Ectodermal cell (in vitro differentiated cells): ENCODE results near the gene DRG1. TPM values are rescaled to one million over a fixed set of nuclear protein-coding genes. Genes with fewer than 3 reads are reported as not detected.

ENCODE experiments used
- H3K27ac ChIP-seq: 2 replicates; pipeline ENCODE4 v1.7.0; 2013; ENCODE audit warnings: mild to moderate bottlenecking, low read depth, low read length; ENCODE audit not compliant: insufficient read depth, poor library complexity, severe bottlenecking
- H3K27me3 ChIP-seq: 2 replicates; pipeline ENCODE4 v1.7.0; 2013; ENCODE audit warnings: mild to moderate bottlenecking, low read length; ENCODE audit not compliant: insufficient read depth, control insufficient read depth, poor library complexity, severe bottlenecking
- H3K36me3 ChIP-seq: one replicate; pipeline ENCODE4 v1.7.0; 2013; ENCODE audit warnings: low read length; ENCODE audit not compliant: control insufficient read depth, insufficient read depth
- H3K4me1 ChIP-seq: one replicate; pipeline ENCODE4 v1.7.0; 2013; ENCODE audit warnings: low read length; ENCODE audit not compliant: control insufficient read depth, insufficient read depth
- H3K4me3 ChIP-seq: 2 replicates; pipeline ENCODE4 v1.7.0; 2013; ENCODE audit warnings: low read depth, low read length, control low read depth; ENCODE audit not compliant: insufficient read depth
- H3K9me3 ChIP-seq: 2 replicates; pipeline ENCODE4 v1.7.0; 2013; ENCODE audit warnings: mild to moderate bottlenecking, low read length, moderate library complexity; ENCODE audit not compliant: control insufficient read depth
- WGBS, 2 experiments: methylation state at CpG; one replicate each; pipeline ENCODE4 v1.1.7; 2013; ENCODE audit warnings: missing lambda C conversion rate in 2 of 2; 5-methylcytosine and 5-hydroxymethylcytosine counted together
- polyA plus RNA-seq, 4 experiments: library from polyadenylated mRNA; stranded (reverse); fragments of 50-300 nt; gene quantifications; one replicate each; pipeline ENCODE4 v1.2.3, GENCODE V29; 2013

The DRG1 gene
- 72.1 TPM for polyA plus RNA-seq (2013, experiment 1 of 4)
- 90.5 TPM for polyA plus RNA-seq (2013, experiment 2 of 4)
- polyA plus RNA-seq (2013, experiment 3 of 4), result 69.1 TPM
- 79.4 TPM for polyA plus RNA-seq (2013, experiment 4 of 4)

DNA sequence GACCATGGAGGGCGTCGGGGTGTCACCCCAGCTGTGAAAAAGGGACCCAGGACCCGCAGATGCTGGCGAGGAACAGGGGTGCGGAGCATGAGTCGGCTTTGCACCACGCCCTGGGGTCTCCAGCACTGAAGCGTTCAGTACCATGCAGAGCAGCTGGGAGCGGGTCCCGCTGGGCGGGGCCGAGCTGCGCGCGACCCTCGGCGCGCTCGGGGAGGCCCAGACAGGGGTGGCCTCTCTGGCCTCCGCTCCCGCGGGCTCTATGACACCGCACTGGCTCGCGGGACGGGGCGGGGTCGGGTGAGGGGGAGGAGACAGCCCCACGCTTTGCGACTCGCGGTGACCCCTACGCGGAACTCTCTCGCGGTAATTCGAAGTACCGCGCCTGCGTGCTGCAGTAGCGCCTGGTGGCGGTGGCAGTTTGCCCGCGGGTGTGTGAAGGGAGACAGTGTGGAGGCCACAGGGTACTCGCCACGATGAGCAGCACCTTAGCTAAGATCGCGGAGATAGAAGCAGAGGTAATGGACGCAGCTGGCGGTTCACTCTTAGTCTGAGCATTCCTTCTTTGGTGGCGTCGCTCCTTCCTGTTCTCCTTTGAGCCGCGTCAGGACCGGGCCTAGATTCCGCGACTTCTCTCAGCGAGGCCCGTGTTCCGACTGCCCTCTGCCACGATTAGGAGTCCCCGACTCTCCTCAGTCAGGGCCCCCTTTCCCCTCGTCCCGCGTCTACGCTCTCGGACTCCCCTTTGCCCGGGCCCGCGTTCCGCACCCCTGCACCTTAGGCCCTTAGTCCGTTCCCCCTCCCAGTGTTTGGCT, at the start of gene DRG1:
Gene DRG1, plus strand, starts transcription at position 394 of the 812 bp plus-strand sequence. Its CDS starts 80 bp downstream, at position 474.
- no peaks in the 10 kb centered on the region for H3K27me3 ChIP-seq
- H3K4me1 ChIP-seq, result no peaks in the 10 kb centered on the region
- H3K4me3 ChIP-seq, result peak within 1 kb of the TSS; percentile 97
- 0% methylated on average over 72 of the region's 72 CpGs for WGBS, 2 experiments
- peak within 1 kb of the TSS; percentile 77 for H3K27ac ChIP-seq
- peaks cover 9% of the 10 kb centered on the region for H3K36me3 ChIP-seq
- H3K9me3 ChIP-seq, result no peaks in the 10 kb centered on the region

DNA sequence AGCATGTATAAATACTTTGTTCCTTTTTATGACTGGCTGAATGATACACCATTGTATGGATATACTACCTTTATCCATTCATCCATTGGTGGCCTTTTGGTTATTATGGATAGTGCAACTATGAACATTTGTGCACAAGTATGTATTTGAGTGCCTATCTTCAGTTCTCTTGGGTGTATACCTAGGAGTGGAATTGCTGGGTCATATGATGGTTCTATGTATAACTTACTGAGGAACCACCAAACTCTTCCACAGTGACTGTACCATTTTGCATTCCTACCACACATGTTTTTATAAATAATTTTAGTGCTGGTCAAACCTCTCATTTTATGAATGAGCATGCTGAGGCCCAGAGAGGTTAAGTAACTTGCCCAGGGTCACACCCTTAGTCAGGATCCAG, 49.4 kb upstream of the DRG1 start:
- Histone ChIP-seq H3K4me1 (no peaks in the 10 kb centered on the region), H3K4me3 (no peak overlapping the region), H3K27ac (no peak overlapping the region), H3K36me3 (no peaks in the 10 kb centered on the region), H3K27me3 (no peaks in the 10 kb centered on the region), H3K9me3 (no peaks in the 10 kb centered on the region)

DNA sequence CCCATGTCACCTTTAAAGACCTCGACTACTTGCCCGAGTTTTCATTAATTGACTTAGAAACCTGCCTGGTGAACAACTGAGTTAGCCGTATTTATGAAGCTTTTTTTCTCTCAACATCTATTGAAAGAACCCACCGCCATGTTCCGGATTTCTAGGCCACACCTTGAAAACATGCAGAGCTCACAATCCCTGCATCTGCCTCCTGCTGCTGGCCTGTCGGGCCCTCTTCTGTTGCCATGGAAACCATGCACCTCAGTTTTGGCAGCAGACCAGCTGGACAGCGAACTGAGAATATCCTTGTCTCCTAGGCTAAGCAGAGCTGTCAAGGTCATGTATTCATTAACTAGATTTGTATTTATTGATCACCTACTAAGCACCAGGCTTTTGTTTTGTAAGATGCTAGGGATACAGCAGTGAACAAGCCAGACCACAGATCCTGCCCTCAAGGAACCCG, 49.0 kb upstream of the DRG1 start:
- no peak overlapping the region for H3K4me3 ChIP-seq

GRCh38 chr22:31354515-31354914, 44.9 kb upstream of the DRG1 start:
- Histone ChIP-seq H3K27ac (no peak overlapping the region), H3K36me3 (no peaks in the 10 kb centered on the region), H3K9me3 (no peaks in the 10 kb centered on the region), H3K4me1 (no peaks in the 10 kb centered on the region), H3K4me3 (no peak overlapping the region), H3K27me3 (no peaks in the 10 kb centered on the region)
- 79 to 85% methylated on average over 5 of the region's 5 CpGs for WGBS, 2 experiments

More for the DNA sequence above, 49.0 kb upstream of the DRG1 start:
- Histone ChIP-seq H3K27me3 (no peaks in the 10 kb centered on the region), H3K36me3 (no peaks in the 10 kb centered on the region), H3K27ac (no peak overlapping the region), H3K4me1 (no peaks in the 10 kb centered on the region), H3K9me3 (no peaks in the 10 kb centered on the region)
- WGBS, 2 experiments, result 75 to 80% methylated on average over 8 of the region's 8 CpGs

DNA sequence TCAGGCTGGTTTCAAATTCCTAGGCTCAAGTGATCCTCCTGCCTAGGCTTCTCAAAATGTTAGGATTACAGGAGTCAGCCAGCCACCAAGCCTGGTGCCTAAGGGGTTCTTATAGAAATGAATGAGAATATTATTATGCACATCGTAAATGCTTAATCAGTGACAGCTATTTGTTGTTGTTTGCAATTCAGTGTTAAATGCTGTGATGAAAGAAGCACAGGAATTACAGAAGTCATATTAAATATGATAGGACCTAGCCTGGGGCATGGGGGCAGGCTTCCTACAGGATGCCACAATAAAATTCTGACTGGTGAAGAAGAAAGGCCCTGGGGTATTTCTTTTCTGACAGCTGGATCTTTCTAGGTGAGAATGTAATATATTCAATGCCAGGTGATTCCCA, 39.4 kb upstream of the DRG1 start:
- Histone ChIP-seq H3K4me1 (no peaks in the 10 kb centered on the region), H3K4me3 (no peak overlapping the region), H3K36me3 (no peaks in the 10 kb centered on the region), H3K9me3 (no peaks in the 10 kb centered on the region), H3K27ac (no peak overlapping the region), H3K27me3 (no peaks in the 10 kb centered on the region)
- 93 to 100% methylated on average over 1 of the region's 1 CpG for WGBS, 2 experiments

DNA sequence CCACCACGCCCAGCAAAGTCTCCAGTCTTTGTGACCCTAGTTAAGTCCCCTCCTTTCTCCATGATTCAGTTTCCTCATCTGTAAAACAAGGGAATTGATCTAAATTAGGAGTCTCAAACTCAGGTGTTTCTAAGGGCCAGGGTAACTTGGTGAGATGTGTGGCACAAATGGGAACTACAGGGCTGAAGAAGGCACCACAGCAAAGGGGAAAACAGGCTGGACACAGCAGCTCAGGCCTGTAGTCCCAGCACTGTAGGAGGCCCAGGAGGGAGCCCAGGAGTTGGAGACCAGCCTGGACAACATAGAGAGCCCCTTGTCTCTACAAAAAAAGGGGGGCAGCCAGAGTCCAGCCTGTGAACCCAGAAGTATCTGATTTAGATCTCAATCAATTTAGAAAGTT, 37.7 kb upstream of the DRG1 start:
- Histone ChIP-seq H3K27me3 (no peaks in the 10 kb centered on the region), H3K36me3 (no peaks in the 10 kb centered on the region), H3K4me3 (no peak overlapping the region), H3K9me3 (no peaks in the 10 kb centered on the region), H3K4me1 (no peaks in the 10 kb centered on the region), H3K27ac (no peak overlapping the region)
- WGBS, 2 experiments, result 0% methylated on average over 1 of the region's 1 CpG

- Histone ChIP-seq H3K4me3 (no peak overlapping the region), H3K36me3 (no peaks in the 10 kb centered on the region), H3K4me1 (no peaks in the 10 kb centered on the region), H3K27me3 (no peaks in the 10 kb centered on the region), H3K27ac (no peak overlapping the region), H3K9me3 (no peaks in the 10 kb centered on the region)
- WGBS, 2 experiments, result 83 to 85% methylated on average over 3 of the region's 3 CpGs
Measured at GRCh38 chr22:31363885-31364465, 35.4 kb upstream of the DRG1 start.

DNA sequence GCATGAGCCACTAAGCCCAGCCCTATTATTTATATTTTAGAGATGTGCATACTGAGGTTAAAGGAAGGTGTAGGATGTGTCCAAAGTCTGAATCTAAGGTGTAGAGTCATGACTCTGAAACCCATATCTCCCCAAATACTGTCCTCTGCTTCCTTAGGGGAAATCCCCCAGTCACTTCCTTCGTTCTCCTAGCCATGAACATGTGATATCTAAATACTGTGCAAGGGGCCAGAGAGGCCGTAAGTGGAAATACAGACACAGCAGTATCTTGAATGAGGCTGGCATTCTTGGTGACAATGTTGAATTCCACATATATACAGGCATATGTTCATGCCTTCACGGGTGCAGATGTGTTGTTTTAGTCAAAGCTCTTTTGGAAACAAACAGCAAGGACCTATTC, 32.0 kb upstream of the DRG1 start:
- Histone ChIP-seq H3K4me3 (no peak overlapping the region), H3K4me1 (no peaks in the 10 kb centered on the region), H3K9me3 (no peaks in the 10 kb centered on the region), H3K36me3 (no peaks in the 10 kb centered on the region), H3K27ac (no peak overlapping the region), H3K27me3 (no peaks in the 10 kb centered on the region)
- WGBS, 2 experiments, result 91 to 92% methylated on average over 3 of the region's 3 CpGs

- Histone ChIP-seq H3K4me1 (no peaks in the 10 kb centered on the region), H3K36me3 (no peaks in the 10 kb centered on the region), H3K4me3 (no peak overlapping the region), H3K9me3 (no peaks in the 10 kb centered on the region), H3K27me3 (no peaks in the 10 kb centered on the region), H3K27ac (no peak overlapping the region)
- WGBS, 2 experiments, result 79 to 84% methylated on average over 3 of the region's 3 CpGs
Measured at GRCh38 chr22:31377612-31378011, 21.8 kb upstream of the DRG1 start.

- Histone ChIP-seq H3K27ac (no peak overlapping the region), H3K36me3 (no peaks in the 10 kb centered on the region), H3K4me1 (no peaks in the 10 kb centered on the region), H3K27me3 (no peaks in the 10 kb centered on the region), H3K4me3 (no peak overlapping the region), H3K9me3 (no peaks in the 10 kb centered on the region)
- WGBS, 2 experiments, result 91 to 94% methylated on average over 3 of the region's 3 CpGs
Measured at GRCh38 chr22:31378123-31378522, 21.3 kb upstream of the DRG1 start.
